Omental fat pad (tissue), 4 donors: Measurements from ENCODE around the gene ARPP19. TPM values are rescaled to one million over a fixed set of nuclear protein-coding genes. Genes with fewer than 3 reads are reported as not detected.
"Not testable (repeated sequence)": the region's sequence is repeated elsewhere in the genome, so short reads cannot be mapped to it uniquely, and the experiment has no call there.

Experiments used
- ATAC-seq: fragments of 150-250 bp; one replicate; pipeline ENCODE4 v1.9.1; 2016; ENCODE audit warnings: mild to moderate bottlenecking, moderate library complexity; ENCODE audit not compliant: low FRiP score
- DNase-seq: peaks from one replicate; pipeline ENCODE4 v3.0.0-alpha.2; 2019; ENCODE audit warnings: low spot score
- CTCF ChIP-seq, 3 donors: fragments of 450-650 bp; IDR thresholded peaks; one replicate each; pipeline ENCODE4 v1.5.1; 2016 to 2017; ENCODE audit warnings: antibody characterized with exemption in 3 of 3, mild to moderate bottlenecking in 3 of 3, moderate library complexity in 2 of 3
- total RNA-seq, 4 donors: library from RNA; depleted of rRNA; stranded (reverse); fragments of >200 nt; gene quantifications; one replicate each; pipeline ENCODE4 v1.1.0, GENCODE V29; 2016

The ARPP19 gene
- total RNA-seq, 4 donors from 2014 or later, result 105 to 144 (median 131) TPM

DNA sequence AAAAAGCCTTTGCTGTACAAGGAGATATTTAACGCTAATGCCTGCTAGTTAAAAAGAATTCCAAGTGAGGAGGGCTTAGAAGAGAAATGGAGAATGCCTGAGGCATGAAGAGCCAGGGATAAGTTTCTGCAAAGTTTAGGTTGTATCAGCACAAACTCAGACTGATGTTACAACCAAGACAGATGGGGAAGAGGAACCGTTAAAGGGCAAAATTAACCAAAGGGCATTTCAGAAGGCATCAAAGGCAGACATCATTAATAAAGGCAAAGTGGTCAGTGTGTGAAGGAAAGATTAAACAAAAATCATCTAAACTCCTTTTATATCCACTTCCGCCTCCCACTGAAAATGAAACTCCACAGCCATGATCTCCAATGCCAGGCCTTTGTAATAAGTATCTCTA lies 47.1 kb downstream of the ARPP19 start:
- TF ChIP-seq CTCF (IDR thresholded peaks at IDR 0.05), result no peak
- DNase-seq (no peak), ATAC-seq (no peak)

GRCh38 chr15:52520421-52520820 lies 48.4 kb downstream of the ARPP19 start:
- no peak for TF ChIP-seq CTCF (IDR thresholded peaks at IDR 0.05)
- ATAC-seq, result no peak
- DNase-seq, result no peak

DNA sequence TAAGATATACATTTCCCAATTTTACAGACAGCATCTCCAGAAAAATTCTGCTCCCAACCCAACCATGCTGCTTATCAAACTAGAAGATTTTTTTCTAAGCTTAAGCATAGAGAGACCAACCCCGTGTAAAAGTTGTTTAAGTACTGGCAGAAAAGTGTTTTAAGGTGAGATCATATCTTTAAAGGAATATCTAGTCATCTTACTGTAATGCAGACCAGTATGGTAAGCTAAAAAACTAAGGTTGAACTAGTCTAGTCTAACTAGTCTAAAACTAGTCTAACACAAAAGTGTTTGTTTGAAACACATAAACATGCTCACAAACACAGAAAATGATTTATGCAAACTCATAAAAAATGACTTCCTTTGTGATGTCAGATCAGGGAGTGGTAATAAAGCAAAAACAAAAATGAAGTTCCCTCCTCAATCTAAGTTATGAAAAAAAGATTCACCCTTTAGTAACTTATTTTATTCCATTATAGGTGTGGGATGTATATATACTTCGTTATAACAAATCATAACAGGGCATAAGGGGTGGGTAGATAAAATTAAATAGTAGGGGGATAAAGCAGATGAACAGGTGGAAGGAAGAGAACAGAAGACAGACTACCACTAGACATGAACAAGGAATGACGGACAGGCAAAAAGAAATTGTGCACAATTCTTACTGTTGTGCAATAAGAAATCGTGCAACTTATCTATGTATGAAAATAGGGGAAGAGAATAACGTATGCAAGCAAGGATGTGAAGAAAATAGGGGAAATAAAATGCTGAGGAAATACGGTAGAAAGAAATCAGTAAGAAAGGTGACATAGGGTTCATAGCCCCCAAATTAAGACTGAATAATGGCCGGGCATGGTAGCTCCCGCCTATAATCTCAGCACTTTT lies 50.1 kb downstream of the ARPP19 start:
- DNase-seq (no peak), ATAC-seq (no peak)
- no peak for TF ChIP-seq CTCF (IDR thresholded peaks at IDR 0.05)

GRCh38 chr15:52517014-52517413 lies 51.8 kb downstream of the ARPP19 start:
- ATAC-seq (no peak), DNase-seq (no peak)
- TF ChIP-seq CTCF (IDR thresholded peaks at IDR 0.05), result no peak

DNA sequence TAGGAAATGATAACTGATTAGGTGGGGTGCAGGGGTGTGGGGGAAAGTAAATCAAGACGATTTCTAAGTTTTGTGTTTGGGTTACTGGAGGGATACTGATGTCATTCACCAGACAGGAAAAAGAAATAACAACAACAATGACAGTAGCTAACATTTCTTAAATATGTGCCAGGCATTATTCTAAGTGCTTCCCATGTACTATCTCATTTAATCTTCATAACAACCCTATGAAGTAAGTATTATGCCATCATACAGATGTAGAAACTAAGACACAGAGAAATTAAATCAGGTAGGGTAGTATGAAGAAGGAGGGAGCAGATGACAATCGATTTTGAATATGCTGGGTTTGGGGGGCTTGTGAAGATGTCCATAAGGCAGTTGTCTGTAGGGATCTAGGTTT lies 53.5 kb downstream of the ARPP19 start:
- no peak for DNase-seq
- TF ChIP-seq CTCF (IDR thresholded peaks at IDR 0.05), result no peak
- ATAC-seq, result no peak

GRCh38 chr15:52514482-52514881 lies 54.3 kb downstream of the ARPP19 start:
- no peak for DNase-seq
- no peak for TF ChIP-seq CTCF (IDR thresholded peaks at IDR 0.05)

DNA sequence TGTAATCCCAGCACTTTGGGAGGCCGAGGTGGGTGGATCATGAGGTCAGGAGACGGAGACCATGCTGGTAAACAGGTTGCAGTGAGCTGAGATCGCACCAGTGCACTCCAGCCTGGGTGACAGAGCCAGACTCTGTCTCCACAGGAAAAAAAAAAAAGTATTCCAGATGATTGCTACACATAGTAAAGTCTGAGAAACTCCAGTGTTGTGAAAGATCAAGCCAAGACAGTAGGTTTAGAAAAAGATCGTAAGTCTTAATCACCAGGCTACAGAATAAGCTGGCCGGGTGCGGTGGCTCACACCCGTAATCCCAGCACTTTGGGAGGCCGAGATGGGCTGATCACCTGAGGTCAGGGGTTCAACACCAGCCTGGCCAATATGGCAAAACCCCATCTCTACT lies 56.0 kb downstream of the ARPP19 start:
- not testable (repeated sequence) for DNase-seq, ATAC-seq

More at GRCh38 chr15:52514482-52514881, 54.3 kb downstream of the ARPP19 start:
- no peak for ATAC-seq
